IMR-90 (cell line): ENCODE results near the gene SLAMF1. TPM values are rescaled to one million over a fixed set of nuclear protein-coding genes. Genes with fewer than 3 reads are reported as not detected.

Source experiments
- ATAC-seq: fragments of 200-7000 bp; cut with Tn5 transposase; 2 replicates; pipeline ENCODE4 v1.9.1; 2020; ENCODE audit warnings: low read depth, mild to moderate bottlenecking, moderate library complexity
- BruUV-seq: library from RNA; stranded (reverse); fragments of 400-500 nt; replicated peaks from 2 replicates; lab custom pipeline; 2021; lab: Mats Ljungman, UMichigan
- CTCF ChIA-PET: fragments of 300-600 bp; formaldehyde crosslinking; extraction: SDS; loops from one replicate; lab custom pipeline; 2021; ENCODE audit warnings: antibody characterized with exemption; lab: Yijun Ruan, JAX
- POLR2A ChIA-PET: fragments of 300-600 bp; sonication (Branson Sonifier 250); formaldehyde crosslinking; loops from one replicate; lab custom pipeline; 2022; ENCODE audit warnings: antibody characterized with exemption; ENCODE audit not compliant: unreplicated experiment; lab: Charles Lee
- DNase-seq: peaks from one replicate; pipeline ENCODE4 v3.0.0; 2013
- H2AFZ ChIP-seq: replicated peaks from 2 replicates; pipeline ENCODE3; 2013; ENCODE audit warnings: low read length, mild to moderate bottlenecking; ENCODE audit not compliant: poor library complexity
- H2AK5ac ChIP-seq: 2 replicates; pipeline ENCODE4 v1.6.1; 2013; ENCODE audit warnings: low read depth, low read length, inconsistent platforms
- H2AK9ac ChIP-seq: replicated peaks from 2 replicates; pipeline ENCODE3; 2013; ENCODE audit warnings: mild to moderate bottlenecking, low read depth, low read length, moderate library complexity; ENCODE audit not compliant: poor library complexity
- H2BK120ac ChIP-seq: 2 replicates; pipeline ENCODE4 v1.6.1; 2013; ENCODE audit warnings: low read depth, low read length, inconsistent platforms
- H2BK15ac ChIP-seq: 3 replicates; pipeline ENCODE4 v1.6.1; 2013; ENCODE audit warnings: low read depth, low read length, inconsistent platforms
- H2BK20ac ChIP-seq: 2 replicates; pipeline ENCODE4 v1.6.1; 2013; ENCODE audit warnings: low read depth, mild to moderate bottlenecking, inconsistent platforms, low read length, moderate library complexity
- H2BK5ac ChIP-seq: 2 replicates; pipeline ENCODE4 v1.6.1; 2013; ENCODE audit warnings: mild to moderate bottlenecking, low read depth, low read length, inconsistent platforms; ENCODE audit not compliant: poor library complexity, severe bottlenecking
- H3K14ac ChIP-seq: replicated peaks from 2 replicates; pipeline ENCODE4 v1.6.1; 2013; ENCODE audit warnings: low read depth, low read length, inconsistent platforms
- H3K18ac ChIP-seq: 2 replicates; pipeline ENCODE4 v1.6.1; 2013; ENCODE audit warnings: low read depth, low read length, control low read depth
- H3K23ac ChIP-seq: 2 replicates; pipeline ENCODE4 v1.6.1; 2013; ENCODE audit warnings: low read depth, low read length, inconsistent platforms
- H3K27ac ChIP-seq: 2 replicates; pipeline ENCODE4 v1.5.1; 2013; ENCODE audit warnings: mild to moderate bottlenecking, control low read depth, low read length; ENCODE audit not compliant: insufficient read depth
- H3K27me3 ChIP-seq: 2 replicates; pipeline ENCODE4 v1.6.1; 2013; ENCODE audit warnings: low read length; ENCODE audit not compliant: control insufficient read depth, insufficient read depth
- H3K36me3 ChIP-seq: 2 replicates; pipeline ENCODE4 v1.6.1; 2013; ENCODE audit warnings: low read length, mixed read lengths; ENCODE audit not compliant: control insufficient read depth, insufficient read depth
- H3K4ac ChIP-seq: 2 replicates; pipeline ENCODE4 v1.6.1; 2013; ENCODE audit warnings: low read depth, low read length, inconsistent platforms
- H3K4me1 ChIP-seq: 2 replicates; pipeline ENCODE4 v1.6.1; 2013; ENCODE audit warnings: low read length, mixed read lengths; ENCODE audit not compliant: control insufficient read depth, insufficient read depth
- H3K4me2 ChIP-seq: 2 replicates; pipeline ENCODE4 v1.6.1; 2013; ENCODE audit warnings: low read depth, mild to moderate bottlenecking, control low read depth, low read length, moderate library complexity
- H3K4me3 ChIP-seq: 2 replicates; pipeline ENCODE4 v1.5.1; 2013; ENCODE audit warnings: low read depth, mild to moderate bottlenecking, control low read depth, low read length, moderate library complexity; ENCODE audit not compliant: insufficient read depth
- H3K56ac ChIP-seq: 2 replicates; pipeline ENCODE4 v1.6.1; 2013; ENCODE audit warnings: low read length, inconsistent platforms; ENCODE audit not compliant: insufficient read depth; ENCODE audit errors: extremely low read depth
- H3K79me1 ChIP-seq, 2 experiments: 2 replicates each; pipeline ENCODE4 v1.6.1; 2013; ENCODE audit warnings: low read length in 2 of 2, inconsistent platforms in 1 of 2, low read depth in 1 of 2
- H3K9ac ChIP-seq: 2 replicates; pipeline ENCODE4 v1.6.1; 2013; ENCODE audit warnings: low read depth, low read length, control low read depth
- H3K9me1 ChIP-seq: 2 replicates; pipeline ENCODE4 v1.6.1; 2013; ENCODE audit warnings: low read length, inconsistent platforms; ENCODE audit not compliant: insufficient read depth
- H3K9me3 ChIP-seq: 2 replicates; pipeline ENCODE4 v1.6.1; 2013; ENCODE audit warnings: low read length; ENCODE audit not compliant: control insufficient read depth, insufficient read depth
- H4K20me1 ChIP-seq: 2 replicates; pipeline ENCODE4 v1.6.1; 2013; ENCODE audit warnings: low read length, inconsistent platforms; ENCODE audit not compliant: insufficient read depth
- H4K5ac ChIP-seq: 2 replicates; pipeline ENCODE4 v1.6.1; 2013; ENCODE audit warnings: mild to moderate bottlenecking, low read depth, low read length, control low read depth
- H4K8ac ChIP-seq, 2 experiments: 2 replicates each; pipeline ENCODE4 v1.6.1; 2013; ENCODE audit warnings: low read depth in 2 of 2, low read length in 2 of 2, control low read depth in 1 of 2, inconsistent platforms in 1 of 2
- H4K91ac ChIP-seq: 2 replicates; pipeline ENCODE4 v1.6.1; 2013; ENCODE audit warnings: low read depth, low read length, inconsistent platforms; ENCODE audit not compliant: insufficient read depth
- BHLHE40 ChIP-seq: fragments of 150-350 bp; IDR thresholded peaks from 2 replicates; pipeline ENCODE4 v1.6.1; 2016; ENCODE audit warnings: mild to moderate bottlenecking, low read depth, low read length
- CEBPB ChIP-seq: IDR thresholded peaks from 2 replicates; pipeline ENCODE4 v1.6.1; 2012; ENCODE audit warnings: low read depth, low read length, improper control_type of control experiment
- CHD1 ChIP-seq: IDR thresholded peaks from 2 replicates; pipeline ENCODE4 v1.6.1; 2012; ENCODE audit warnings: low read depth, low read length, improper control_type of control experiment
- FOS ChIP-seq: fragments of 150-350 bp; IDR thresholded peaks from 2 replicates; pipeline ENCODE4 v1.6.1; 2016; ENCODE audit warnings: low read depth, low read length
- MAFK ChIP-seq: IDR thresholded peaks from 2 replicates; pipeline ENCODE4 v1.6.1; 2012; ENCODE audit warnings: low read depth, low read length, improper control_type of control experiment
- MAZ ChIP-seq: IDR thresholded peaks from 2 replicates; pipeline ENCODE4 v1.6.1; 2012; ENCODE audit warnings: low read depth, mild to moderate bottlenecking, low read length, improper control_type of control experiment, moderate library complexity, borderline replicate concordance
- MXI1 ChIP-seq: IDR thresholded peaks from 2 replicates; pipeline ENCODE4 v1.6.1; 2012; ENCODE audit warnings: low read depth, mild to moderate bottlenecking, low read length, moderate library complexity, borderline replicate concordance
- NFE2L2 ChIP-seq: fragments of 150-350 bp; IDR thresholded peaks from 2 replicates; pipeline ENCODE4 v1.6.1; 2016; ENCODE audit warnings: low read depth, mild to moderate bottlenecking, low read length
- POLR2A ChIP-seq: IDR thresholded peaks from 2 replicates; pipeline ENCODE4 v1.6.1; 2012; ENCODE audit warnings: mild to moderate bottlenecking, low read depth, low read length
- RAD21 ChIP-seq: IDR thresholded peaks from 2 replicates; pipeline ENCODE4 v1.6.1; 2012; ENCODE audit warnings: low read length, improper control_type of control experiment
- RCOR1 ChIP-seq: IDR thresholded peaks from 2 replicates; pipeline ENCODE4 v1.6.1; 2012; ENCODE audit warnings: mild to moderate bottlenecking, low read length, improper control_type of control experiment; ENCODE audit not compliant: insufficient replicate concordance
- RFX5 ChIP-seq: IDR thresholded peaks from 2 replicates; pipeline ENCODE4 v1.8.0; 2012; ENCODE audit warnings: low read depth, mild to moderate bottlenecking, low read length, moderate library complexity
- SMC3 ChIP-seq: fragments of 150-350 bp; IDR thresholded peaks from 2 replicates; pipeline ENCODE4 v1.6.1; 2016; ENCODE audit warnings: low read depth, mild to moderate bottlenecking, antibody characterized with exemption, low read length, moderate library complexity
- WGBS, 2 experiments: methylation state at CpG; one replicate each; pipeline versions ENCODE4 v1.1.5 to v1.1.7; 2013; ENCODE audit warnings: missing lambda C conversion rate in 2 of 2; ENCODE audit not compliant: insufficient read length in 1 of 2; ENCODE audit errors: extremely low coverage in 2 of 2; 5-methylcytosine and 5-hydroxymethylcytosine counted together
- dilution Hi-C: fragments of 300-500 bp; cut with HindIII; formaldehyde crosslinking; loops from one replicate; pipeline ENCODE4 v1.14.3; 2018; ENCODE audit warnings: low sequenced_read_pairs; ENCODE audit not compliant: unreplicated experiment
- in situ Hi-C: fragments of 300-500 bp; cut with MboI; formaldehyde crosslinking; loops from 3 replicates; pipeline ENCODE4 v1.14.3; 2019; ENCODE audit warnings: low sequenced_read_pairs, inconsistent platforms, mixed read lengths
- intact Hi-C: fragments of 100-400 bp; cut with micrococcal nuclease; formaldehyde crosslinking; loops from 2 replicates; pipeline ENCODE4 v1.10.0; 2022
- polyA plus RNA-seq, 3 experiments: library from polyadenylated mRNA; depleted of rRNA; stranded (reverse); fragments of >200 nt; gene quantifications; 2 replicates each; pipeline ENCODE4 v1.2.3, GENCODE V29; 2012; ENCODE audit warnings: low replicate concordance in 1 of 3
- total RNA-seq: library from RNA; depleted of rRNA; stranded (reverse); fragments of >200 nt; gene quantifications from 2 replicates; pipeline ENCODE4 v1.2.3, GENCODE V29; 2012
- TF ChIP-seq, protein P1 (sequence below): fragments of 150-350 bp; IDR thresholded peaks from 2 replicates; pipeline ENCODE4 v1.6.1; 2017; ENCODE audit warnings: mild to moderate bottlenecking, antibody characterized with exemption, low read length, low read depth
- TF ChIP-seq, protein P2 (sequence below): fragments of 150-350 bp; IDR thresholded peaks from 2 replicates; pipeline ENCODE4 v1.6.1; 2016; ENCODE audit warnings: low read depth, mild to moderate bottlenecking, low read length, moderate library complexity, borderline replicate concordance
- TF ChIP-seq, protein P3 (sequence below): conservative IDR thresholded peaks from 2 replicates; pipeline ENCODE4 v1.5.1; 2012; ENCODE audit warnings: mild to moderate bottlenecking, low read depth, low read length, improper control_type of control experiment

SLAMF1 gene
- total and polyA plus RNA-seq, 2 of the 4 experiments (the other 2 are of a cell fraction), result not detected

DNA sequence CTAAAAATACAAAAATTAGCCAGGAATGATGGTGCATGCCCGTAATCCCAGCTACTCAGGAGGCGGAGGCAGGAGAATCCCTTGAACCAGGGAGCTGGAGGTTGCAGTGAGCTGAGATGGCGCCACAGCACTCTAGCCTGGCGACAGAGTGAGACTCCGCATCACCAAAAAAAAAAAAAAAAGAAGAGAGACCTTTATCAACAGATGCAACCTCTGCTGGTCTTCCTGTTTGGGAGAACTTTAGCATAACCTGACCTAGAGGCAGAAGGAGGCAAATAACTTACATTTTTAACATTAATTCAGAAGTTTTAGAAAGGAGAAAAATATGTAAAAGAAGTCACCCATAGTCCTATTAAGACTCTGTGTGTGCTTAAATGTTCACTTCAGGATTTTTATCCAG, 32.4 kb downstream of the SLAMF1 start:
- in situ Hi-C loops, result loop anchor here (25.0 kb wide), 1 partner anchor 427 kb away; the partner anchor contains the start of gene CASQ1
- H4K8ac ChIP-seq, result no peak overlapping the region
- no peak overlapping the region for H3K27ac ChIP-seq
- intact Hi-C loops, result no loop called here
- no peak overlapping the region for H2BK20ac ChIP-seq
- TF ChIP-seq CHD1 (no peak), MAZ (no peak), SMC3 (no peak), RCOR1 (no peak), MXI1 (no peak), BHLHE40 (no peak), RFX5 (no peak), POLR2A (no peak), CEBPB (no peak), MAFK (no peak), RAD21 (no peak), NFE2L2 (no peak), FOS (no peak)
- TF ChIP-seq, protein P1, sequence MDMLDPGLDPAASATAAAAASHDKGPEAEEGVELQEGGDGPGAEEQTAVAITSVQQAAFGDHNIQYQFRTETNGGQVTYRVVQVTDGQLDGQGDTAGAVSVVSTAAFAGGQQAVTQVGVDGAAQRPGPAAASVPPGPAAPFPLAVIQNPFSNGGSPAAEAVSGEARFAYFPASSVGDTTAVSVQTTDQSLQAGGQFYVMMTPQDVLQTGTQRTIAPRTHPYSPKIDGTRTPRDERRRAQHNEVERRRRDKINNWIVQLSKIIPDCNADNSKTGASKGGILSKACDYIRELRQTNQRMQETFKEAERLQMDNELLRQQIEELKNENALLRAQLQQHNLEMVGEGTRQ, result no peak
- TF ChIP-seq, protein P2, sequence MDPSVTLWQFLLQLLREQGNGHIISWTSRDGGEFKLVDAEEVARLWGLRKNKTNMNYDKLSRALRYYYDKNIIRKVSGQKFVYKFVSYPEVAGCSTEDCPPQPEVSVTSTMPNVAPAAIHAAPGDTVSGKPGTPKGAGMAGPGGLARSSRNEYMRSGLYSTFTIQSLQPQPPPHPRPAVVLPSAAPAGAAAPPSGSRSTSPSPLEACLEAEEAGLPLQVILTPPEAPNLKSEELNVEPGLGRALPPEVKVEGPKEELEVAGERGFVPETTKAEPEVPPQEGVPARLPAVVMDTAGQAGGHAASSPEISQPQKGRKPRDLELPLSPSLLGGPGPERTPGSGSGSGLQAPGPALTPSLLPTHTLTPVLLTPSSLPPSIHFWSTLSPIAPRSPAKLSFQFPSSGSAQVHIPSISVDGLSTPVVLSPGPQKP, result no peak
- TF ChIP-seq, protein P3, sequence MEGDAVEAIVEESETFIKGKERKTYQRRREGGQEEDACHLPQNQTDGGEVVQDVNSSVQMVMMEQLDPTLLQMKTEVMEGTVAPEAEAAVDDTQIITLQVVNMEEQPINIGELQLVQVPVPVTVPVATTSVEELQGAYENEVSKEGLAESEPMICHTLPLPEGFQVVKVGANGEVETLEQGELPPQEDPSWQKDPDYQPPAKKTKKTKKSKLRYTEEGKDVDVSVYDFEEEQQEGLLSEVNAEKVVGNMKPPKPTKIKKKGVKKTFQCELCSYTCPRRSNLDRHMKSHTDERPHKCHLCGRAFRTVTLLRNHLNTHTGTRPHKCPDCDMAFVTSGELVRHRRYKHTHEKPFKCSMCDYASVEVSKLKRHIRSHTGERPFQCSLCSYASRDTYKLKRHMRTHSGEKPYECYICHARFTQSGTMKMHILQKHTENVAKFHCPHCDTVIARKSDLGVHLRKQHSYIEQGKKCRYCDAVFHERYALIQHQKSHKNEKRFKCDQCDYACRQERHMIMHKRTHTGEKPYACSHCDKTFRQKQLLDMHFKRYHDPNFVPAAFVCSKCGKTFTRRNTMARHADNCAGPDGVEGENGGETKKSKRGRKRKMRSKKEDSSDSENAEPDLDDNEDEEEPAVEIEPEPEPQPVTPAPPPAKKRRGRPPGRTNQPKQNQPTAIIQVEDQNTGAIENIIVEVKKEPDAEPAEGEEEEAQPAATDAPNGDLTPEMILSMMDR, result no peak
- DNase-seq (no peak), ATAC-seq (no peak)
- no peak overlapping the region for H2AK9ac ChIP-seq
- ChIA-PET POLR2A (no interaction called here), CTCF (no interaction called here)
- no peaks in the 10 kb centered on the region for H3K36me3 ChIP-seq
- no peak overlapping the region for H3K4me3 ChIP-seq
- no peaks in the 10 kb centered on the region for H3K9me1 ChIP-seq
- H2AFZ ChIP-seq, result no peak overlapping the region
- H3K14ac ChIP-seq, result no peak overlapping the region
- H3K4me2 ChIP-seq, result no peak overlapping the region
- no peak overlapping the region for H2BK15ac ChIP-seq
- no peak overlapping the region for H2BK5ac ChIP-seq
- no peak overlapping the region for H4K91ac ChIP-seq
- no peak overlapping the region for H3K56ac ChIP-seq
- H4K5ac ChIP-seq, result no peak overlapping the region
- no peak overlapping the region for H3K23ac ChIP-seq
- H2BK120ac ChIP-seq, result no peak overlapping the region
- no peaks in the 10 kb centered on the region for H4K20me1 ChIP-seq
- H3K9me3 ChIP-seq, result no peaks in the 10 kb centered on the region
- no peak overlapping the region for H3K18ac ChIP-seq
- H2AK5ac ChIP-seq, result no peak overlapping the region
- H3K9ac ChIP-seq, result no peak overlapping the region
- no peaks in the 10 kb centered on the region for H3K79me1 ChIP-seq
- no CpG with 5 or more reads among the region's 5 CpGs for WGBS, 2 experiments
- no peaks in the 10 kb centered on the region; the same call in 1 of the 2 replicates for H3K27me3 ChIP-seq
- dilution Hi-C loops, result no loop called here
- no peaks in the 10 kb centered on the region for H3K4me1 ChIP-seq
- BruUV-seq, result no TSS peak
- H3K4ac ChIP-seq, result no peak overlapping the region
